G401 (cell line): Measurements from ENCODE around the gene KCTD20. TPM values are rescaled to one million over a fixed set of nuclear protein-coding genes. Genes with fewer than 3 reads are reported as not detected.

ENCODE experiments used
- DNase-seq: peaks from one replicate; pipeline ENCODE4 v3.0.0-alpha.2; 2015; ENCODE audit warnings: low spot score
- in situ Hi-C: cut with HindIII; loops from 2 replicates; pipeline ENCODE4 v1.10.0; 2016; ENCODE audit warnings: low sequenced_read_pairs, mixed read lengths
- total RNA-seq: library from RNA; depleted of rRNA; stranded (reverse); fragments of >200 nt; shearing (Covaris generic); gene quantifications from 2 replicates; pipeline ENCODE4 v1.2.3, GENCODE V29; 2014

Gene KCTD20
- total RNA-seq, 1 experiment from 2014 or later: 91.6 TPM

GRCh38 chr6:36488221-36488620 lies 45.4 kb downstream of the KCTD20 start:
- no peak for DNase-seq
- in situ Hi-C loops: no loop called here

GRCh38 chr6:36489426-36489825 lies 46.6 kb downstream of the KCTD20 start:
- no peak for DNase-seq
- in situ Hi-C loops: no loop called here

- DNase-seq: no peak
- in situ Hi-C loops: no loop called here
Observed at GRCh38 chr6:36491378-36491965, 48.7 kb downstream of the KCTD20 start.

GRCh38 chr6:36492092-36492491 lies 49.3 kb downstream of the KCTD20 start:
- DNase-seq: no peak
- in situ Hi-C loops: no loop called here

GRCh38 chr6:36492621-36493020 lies 49.8 kb downstream of the KCTD20 start:
- in situ Hi-C loops: no loop called here
- no peak for DNase-seq

GRCh38 chr6:36493319-36493718 lies 50.5 kb downstream of the KCTD20 start:
- DNase-seq: no peak
- in situ Hi-C loops: no loop called here

GRCh38 chr6:36493859-36494258 lies 51.1 kb downstream of the KCTD20 start:
- in situ Hi-C loops: no loop called here

GRCh38 chr6:36495086-36495485 lies 52.3 kb downstream of the KCTD20 start:
- DNase-seq: no peak
- in situ Hi-C loops: no loop called here

More at GRCh38 chr6:36493859-36494258, 51.1 kb downstream of the KCTD20 start:
- no peak for DNase-seq

- DNase-seq: no peak
- in situ Hi-C loops: no loop called here
Observed at GRCh38 chr6:36499918-36500317, 57.1 kb downstream of the KCTD20 start.

- DNase-seq: no peak
- in situ Hi-C loops: no loop called here
Observed at GRCh38 chr6:36501686-36502085, 58.9 kb downstream of the KCTD20 start.

- no peak for DNase-seq
- in situ Hi-C loops: no loop called here
Observed at GRCh38 chr6:36504181-36504580, 61.4 kb downstream of the KCTD20 start.

- no peak for DNase-seq
- in situ Hi-C loops: no loop called here
Observed at GRCh38 chr6:36504982-36505381, 62.2 kb downstream of the KCTD20 start.

GRCh38 chr6:36505744-36506534 lies 63.1 kb downstream of the KCTD20 start:
- in situ Hi-C loops: no loop called here
- no peak for DNase-seq

- in situ Hi-C loops: no loop called here
- no peak for DNase-seq
Observed at GRCh38 chr6:36506611-36507010, 63.8 kb downstream of the KCTD20 start.

GRCh38 chr6:36508532-36508931 lies 65.7 kb downstream of the KCTD20 start:
- no peak for DNase-seq
- in situ Hi-C loops: no loop called here

GRCh38 chr6:36510365-36510764 lies 67.6 kb downstream of the KCTD20 start:
- in situ Hi-C loops: no loop called here
- DNase-seq: no peak

- no peak for DNase-seq
- in situ Hi-C loops: loop anchor here (5.0 kb wide), 1 partner anchor 68 kb away; no protein-coding TSS in a partner anchor
Observed at GRCh38 chr6:36514554-36515456, 72.0 kb downstream of the KCTD20 start.

- in situ Hi-C loops: loop anchor here (5.0 kb wide), 1 partner anchor 69 kb away; no protein-coding TSS in a partner anchor
- DNase-seq: no peak
Observed at GRCh38 chr6:36515844-36516243, 73.0 kb downstream of the KCTD20 start.

GRCh38 chr6:36516559-36516958 lies 73.8 kb downstream of the KCTD20 start:
- no peak for DNase-seq
- in situ Hi-C loops: loop anchor here (5.0 kb wide), 1 partner anchor 69 kb away; no protein-coding TSS in a partner anchor

- no peak for DNase-seq
- in situ Hi-C loops: loop anchor here (5.0 kb wide), 1 partner anchor 70 kb away; no protein-coding TSS in a partner anchor
Observed at GRCh38 chr6:36516988-36517387, 74.2 kb downstream of the KCTD20 start.
